Measurements from ENCODE around the gene TFIP11. TPM values are rescaled to one million over a fixed set of nuclear protein-coding genes. Genes with fewer than 3 reads are reported as not detected.

TFIP11 gene
- total and polyA plus RNA-seq, 12 donors: 18.8 to 25.5 (median 23.0) TPM

- H3K27ac ChIP-seq: no peak overlapping the region
- no peaks in the 10 kb centered on the region for H3K27me3 ChIP-seq
- WGBS, 2 donors: 76 to 79% methylated on average over 6 of the region's 6 CpGs
- ATAC-seq (no peak), DNase-seq (no peak)
- H3K9me3 ChIP-seq: no peaks in the 10 kb centered on the region
- H3K4me1 ChIP-seq: peaks cover 0 to 68% (median 60%) of the 10 kb centered on the region in 9 donors
- peaks cover 0 to 48% (median 14%) of the 10 kb centered on the region in 9 donors for H3K36me3 ChIP-seq
- H3K4me3 ChIP-seq: no peak overlapping the region
- intact Hi-C loops (cut with DNase I): loop anchor here in 2 of 10 donors (5.0 to 10.0 kb wide), 2 partner anchors 111 to 174 kb away; partner anchors contain the start of genes MIAT (in 1 of the 2) and TPST2 (in 1 of the 2)
- TF ChIP-seq CTCF (IDR thresholded peaks at IDR 0.05): no peak
These were observed 31.1 kb downstream of the TFIP11 start for GRCh38 chr22:26481112-26481693.

- Histone ChIP-seq H3K4me3 (no peak overlapping the region), H3K9me3 (no peaks in the 10 kb centered on the region), H3K36me3 (peaks cover 0 to 48% (median 14%) of the 10 kb centered on the region in 9 donors), H3K27me3 (no peaks in the 10 kb centered on the region), H3K27ac (no peak overlapping the region), H3K4me1 (peaks cover 0 to 64% (median 60%) of the 10 kb centered on the region in 9 donors)
- 88% methylated on average over 2 of the region's 2 CpGs for WGBS, 2 donors
- intact Hi-C loops (cut with DNase I): loop anchor here in 2 of 10 donors (5.0 to 10.0 kb wide), 2 partner anchors 112 to 174 kb away; partner anchors contain the start of genes MIAT (in 1 of the 2) and TPST2 (in 1 of the 2)
- no peak for TF ChIP-seq CTCF (IDR thresholded peaks at IDR 0.05)
- ATAC-seq: no peak
- no peak for DNase-seq
These were observed 31.7 kb downstream of the TFIP11 start for GRCh38 chr22:26480611-26480932.

- intact Hi-C loops (cut with DNase I): loop anchor here in 2 of 10 donors (5.0 to 10.0 kb wide), 2 partner anchors 112 to 175 kb away; partner anchors contain the start of genes MIAT (in 1 of the 2) and TPST2 (in 1 of the 2)
These were observed 32.3 kb downstream of the TFIP11 start for GRCh38 chr22:26479792-26480610.

More at GRCh38 chr22:26479792-26480610, 32.3 kb downstream of the TFIP11 start:
- TF ChIP-seq CTCF (IDR thresholded peaks at IDR 0.05): no peak
- WGBS, 2 donors: 65 to 73% methylated on average over 12 of the region's 12 CpGs
- H3K27ac ChIP-seq: peak overlapping the region in 4 of 10 donors; percentile 9 to 55 (median 22)
- ATAC-seq (no peak), DNase-seq (no peak)
- peaks cover 0 to 59% (median 54%) of the 10 kb centered on the region in 9 donors for H3K4me1 ChIP-seq
- H3K9me3 ChIP-seq: no peaks in the 10 kb centered on the region
- peak overlapping the region in 4 of 10 donors; percentile 1 to 35 (median 12) for H3K4me3 ChIP-seq
- no peaks in the 10 kb centered on the region for H3K27me3 ChIP-seq
- H3K36me3 ChIP-seq: peaks cover 0 to 54% (median 17%) of the 10 kb centered on the region in 9 donors

Data from heart right ventricle (tissue), 16 donors.